HCT116 (cell line): Measurements from ENCODE around the gene KCTD14.

Experiments
- ELF1 ChIP-seq: IDR thresholded peaks from 2 replicates; pipeline ENCODE4 v1.6.1; 2012; ENCODE audit warnings: low read depth, borderline replicate concordance
- FOSL1 ChIP-seq: IDR thresholded peaks from 2 replicates; pipeline ENCODE4 v1.6.1; 2012; ENCODE audit warnings: low read depth
- POLR2A ChIP-seq: IDR thresholded peaks from 2 replicates; pipeline ENCODE4 v1.7.0; 2011; ENCODE audit warnings: borderline replicate concordance; ENCODE audit not compliant: insufficient read depth, insufficient read length; ENCODE audit errors: extremely low read depth
- RAD21 ChIP-seq: IDR thresholded peaks from 2 replicates; pipeline ENCODE4 v1.6.1; 2012; ENCODE audit warnings: low read depth, mild to moderate bottlenecking
- ZFX ChIP-seq: fragments of 450-650 bp; IDR thresholded peaks from 2 replicates; pipeline ENCODE4 v1.6.1; 2017
- ZNF274 ChIP-seq: fragments of 200-500 bp; sonication (Bioruptor generic); IDR thresholded peaks from 2 replicates; pipeline ENCODE4 v1.6.1; 2014; ENCODE audit warnings: mild to moderate bottlenecking, low read depth, low read length, inconsistent platforms
- TF ChIP-seq, protein P1 (sequence below): IDR thresholded peaks from 2 replicates; pipeline ENCODE4 v1.6.1; 2012
- TF ChIP-seq, protein P2 (sequence below), 3 experiments: fragments of 200-600 bp in 1 of 3; sonication (generic) in 1 of 3; IDR thresholded peaks in 2 of 3; conservative IDR thresholded peaks in 1 of 3; 2 replicates each; pipeline ENCODE4 v1.5.1; 2012 to 2017; ENCODE audit warnings: low read depth in 2 of 3, low read length in 2 of 3, antibody characterized with exemption in 1 of 3, borderline replicate concordance in 1 of 3, control low read depth in 1 of 3, mild to moderate bottlenecking in 1 of 3, mixed read lengths in 1 of 3, mixed run types in 1 of 3, moderate library complexity in 1 of 3; ENCODE audit not compliant: insufficient read depth in 1 of 3
- TF ChIP-seq, protein P3 (sequence below): IDR thresholded peaks from 2 replicates; pipeline ENCODE4 v1.6.1; 2011; ENCODE audit warnings: mild to moderate bottlenecking, low read length, moderate library complexity; ENCODE audit not compliant: insufficient replicate concordance; ENCODE audit errors: extremely low read depth

DNA sequence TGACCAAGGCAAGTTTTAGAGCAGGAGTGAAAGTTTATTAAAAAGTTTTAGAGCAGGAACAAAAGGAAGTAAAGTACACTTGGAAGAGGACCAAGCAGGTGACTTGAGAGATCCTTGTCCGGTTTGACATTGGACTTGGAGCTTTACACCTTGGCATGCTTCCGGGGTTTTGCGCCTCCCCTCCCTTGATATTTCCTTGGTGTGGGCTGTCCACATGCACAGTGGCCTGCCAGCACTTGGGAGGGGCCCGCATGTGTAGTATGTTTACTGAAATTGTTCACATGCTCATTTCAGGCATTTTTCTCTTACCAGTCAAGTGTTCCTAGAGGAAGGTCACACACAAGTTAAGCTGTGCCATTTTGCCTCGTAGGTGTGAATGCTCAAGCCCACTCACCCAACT, 21.6 kb upstream of the KCTD14 start:
- TF ChIP-seq, protein P1, sequence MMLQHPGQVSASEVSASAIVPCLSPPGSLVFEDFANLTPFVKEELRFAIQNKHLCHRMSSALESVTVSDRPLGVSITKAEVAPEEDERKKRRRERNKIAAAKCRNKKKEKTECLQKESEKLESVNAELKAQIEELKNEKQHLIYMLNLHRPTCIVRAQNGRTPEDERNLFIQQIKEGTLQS, result no peak
- TF ChIP-seq, protein P2, sequence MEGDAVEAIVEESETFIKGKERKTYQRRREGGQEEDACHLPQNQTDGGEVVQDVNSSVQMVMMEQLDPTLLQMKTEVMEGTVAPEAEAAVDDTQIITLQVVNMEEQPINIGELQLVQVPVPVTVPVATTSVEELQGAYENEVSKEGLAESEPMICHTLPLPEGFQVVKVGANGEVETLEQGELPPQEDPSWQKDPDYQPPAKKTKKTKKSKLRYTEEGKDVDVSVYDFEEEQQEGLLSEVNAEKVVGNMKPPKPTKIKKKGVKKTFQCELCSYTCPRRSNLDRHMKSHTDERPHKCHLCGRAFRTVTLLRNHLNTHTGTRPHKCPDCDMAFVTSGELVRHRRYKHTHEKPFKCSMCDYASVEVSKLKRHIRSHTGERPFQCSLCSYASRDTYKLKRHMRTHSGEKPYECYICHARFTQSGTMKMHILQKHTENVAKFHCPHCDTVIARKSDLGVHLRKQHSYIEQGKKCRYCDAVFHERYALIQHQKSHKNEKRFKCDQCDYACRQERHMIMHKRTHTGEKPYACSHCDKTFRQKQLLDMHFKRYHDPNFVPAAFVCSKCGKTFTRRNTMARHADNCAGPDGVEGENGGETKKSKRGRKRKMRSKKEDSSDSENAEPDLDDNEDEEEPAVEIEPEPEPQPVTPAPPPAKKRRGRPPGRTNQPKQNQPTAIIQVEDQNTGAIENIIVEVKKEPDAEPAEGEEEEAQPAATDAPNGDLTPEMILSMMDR (IDR thresholded peaks at IDR 0.05 in 2 of 3, conservative IDR thresholded peaks at IDR 0.05 in 1 of 3; ENCODE audit: borderline replicate concordance in 1 of 3, insufficient read depth in 1 of 3, low read depth in 2 of 3, low read length in 2 of 3), result no peak
- no peak for TF ChIP-seq ZFX
- no peak for TF ChIP-seq ELF1
- TF ChIP-seq POLR2A, result no peak
- no peak for TF ChIP-seq FOSL1
- no peak for TF ChIP-seq RAD21
- TF ChIP-seq ZNF274, result no peak
- TF ChIP-seq, protein P3, sequence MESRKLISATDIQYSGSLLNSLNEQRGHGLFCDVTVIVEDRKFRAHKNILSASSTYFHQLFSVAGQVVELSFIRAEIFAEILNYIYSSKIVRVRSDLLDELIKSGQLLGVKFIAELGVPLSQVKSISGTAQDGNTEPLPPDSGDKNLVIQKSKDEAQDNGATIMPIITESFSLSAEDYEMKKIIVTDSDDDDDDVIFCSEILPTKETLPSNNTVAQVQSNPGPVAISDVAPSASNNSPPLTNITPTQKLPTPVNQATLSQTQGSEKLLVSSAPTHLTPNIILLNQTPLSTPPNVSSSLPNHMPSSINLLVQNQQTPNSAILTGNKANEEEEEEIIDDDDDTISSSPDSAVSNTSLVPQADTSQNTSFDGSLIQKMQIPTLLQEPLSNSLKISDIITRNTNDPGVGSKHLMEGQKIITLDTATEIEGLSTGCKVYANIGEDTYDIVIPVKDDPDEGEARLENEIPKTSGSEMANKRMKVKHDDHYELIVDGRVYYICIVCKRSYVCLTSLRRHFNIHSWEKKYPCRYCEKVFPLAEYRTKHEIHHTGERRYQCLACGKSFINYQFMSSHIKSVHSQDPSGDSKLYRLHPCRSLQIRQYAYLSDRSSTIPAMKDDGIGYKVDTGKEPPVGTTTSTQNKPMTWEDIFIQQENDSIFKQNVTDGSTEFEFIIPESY, result no peak
